COLO668 (cell line): ENCODE data around the gene MPG.
A peak's percentile ranks its signal among the peaks of the same experiment; 100 is the strongest.

Source experiments
- DNase-seq: peaks from one replicate; lab custom pipeline; 2025; ENCODE audit not compliant: unreplicated experiment; lab: John Stamatoyannopoulos, UW

MPG gene

GRCh38 chr16:66309-67182, 11.5 kb upstream of the MPG start:
- DNase-seq, result no peak

- DNase-seq, result no peak
These were observed 10.7 kb upstream of the MPG start for GRCh38 chr16:67183-67791.

GRCh38 chr16:67884-68789, 9.9 kb upstream of the MPG start:
- DNase-seq, result no peak

GRCh38 chr16:69181-69580, 8.8 kb upstream of the MPG start:
- no peak for DNase-seq

- DNase-seq, result no peak
These were observed 6.8 kb upstream of the MPG start for GRCh38 chr16:71210-71539.

- DNase-seq, result peak; percentile 61
These were observed 6.3 kb upstream of the MPG start for GRCh38 chr16:71540-72401.

GRCh38 chr16:72561-73548, 5.2 kb upstream of the MPG start, which contains the start of gene RHBDF1:
Gene RHBDF1 (minus strand): TSS chr16:72631. CDS start chr16:65015, 7,616 bp downstream.
- DNase-seq, result peak; percentile 14

GRCh38 chr16:74051-74746, 3.8 kb upstream of the MPG start:
- DNase-seq, result no peak

GRCh38 chr16:74747-75334, 3.2 kb upstream of the MPG start:
- DNase-seq, result no peak

- DNase-seq, result peak; percentile 17
These were observed 2.2 kb upstream of the MPG start for GRCh38 chr16:75580-76501.

- DNase-seq, result peak; percentile 78
These were observed 1.3 kb upstream of the MPG start for GRCh38 chr16:76535-77272.

GRCh38 chr16:77273-77806, 685 bp upstream of the MPG start:
- peak; percentile 79 for DNase-seq

GRCh38 chr16:78444-79150, 572 bp downstream of the MPG start:
- peak; percentile 53 for DNase-seq

- DNase-seq, result no peak
These were observed 1.4 kb downstream of the MPG start for GRCh38 chr16:79151-80054.
